Endodermal cell (in vitro differentiated cells): ENCODE results near the gene TBC1D1. TPM values are rescaled to one million over a fixed set of nuclear protein-coding genes. Genes with fewer than 3 reads are reported as not detected.
A peak's percentile ranks its signal among the peaks of the same experiment; 100 is the strongest.

ENCODE experiments used
- DNase-seq: peaks from one replicate; pipeline ENCODE4 v3.0.0-alpha.2; 2017
- H3K27ac ChIP-seq: 2 replicates; pipeline ENCODE4 v1.5.1; 2013; ENCODE audit warnings: mild to moderate bottlenecking, low read depth, low read length, moderate library complexity
- H3K27me3 ChIP-seq: 2 replicates; pipeline ENCODE4 v1.6.1; 2013; ENCODE audit warnings: mild to moderate bottlenecking, low read length, moderate library complexity; ENCODE audit not compliant: insufficient read depth, control insufficient read depth, poor library complexity, severe bottlenecking
- H3K36me3 ChIP-seq: 2 replicates; pipeline ENCODE4 v1.7.0; 2013; ENCODE audit warnings: mild to moderate bottlenecking, low read length, moderate library complexity; ENCODE audit not compliant: control insufficient read depth, insufficient read depth
- H3K4me1 ChIP-seq: one replicate; pipeline ENCODE4 v1.7.0; 2013; ENCODE audit warnings: low read length; ENCODE audit not compliant: control insufficient read depth, insufficient read depth
- H3K4me3 ChIP-seq: 2 replicates; pipeline ENCODE4 v1.5.1; 2013; ENCODE audit warnings: mild to moderate bottlenecking, low read length, moderate library complexity
- H3K9ac ChIP-seq: 2 replicates; pipeline ENCODE4 v1.6.1; 2013; ENCODE audit warnings: mild to moderate bottlenecking, low read length, moderate library complexity; ENCODE audit not compliant: poor library complexity, severe bottlenecking; ENCODE audit errors: extremely low read depth
- H3K9me3 ChIP-seq: 2 replicates; pipeline ENCODE4 v1.6.1; 2013; ENCODE audit warnings: mild to moderate bottlenecking, low read length, moderate library complexity; ENCODE audit not compliant: control insufficient read depth
- H3K27ac Mint-ChIP-seq: 2 replicates; pipeline ENCODE4 v1.8.0; 2020; ENCODE audit warnings: mixed read lengths
- H3K27me3 Mint-ChIP-seq: 2 replicates; pipeline ENCODE4 v1.8.0; 2021; ENCODE audit warnings: mild to moderate bottlenecking, mixed read lengths; ENCODE audit not compliant: insufficient read depth
- H3K36me3 Mint-ChIP-seq: 2 replicates; pipeline ENCODE4 v1.8.0; 2020; ENCODE audit warnings: low read depth, mixed read lengths
- H3K4me1 Mint-ChIP-seq: 2 replicates; pipeline ENCODE4 v1.8.0; 2020; ENCODE audit warnings: mixed read lengths
- H3K4me3 Mint-ChIP-seq: 2 replicates; pipeline ENCODE4 v1.8.0; 2020; ENCODE audit warnings: mild to moderate bottlenecking, moderate library complexity, mixed read lengths
- H3K9me3 Mint-ChIP-seq: 2 replicates; pipeline ENCODE4 v1.8.0; 2020; ENCODE audit warnings: mild to moderate bottlenecking, mixed read lengths
- CTCF ChIP-seq: fragments of 200-600 bp; sonication (generic); conservative IDR thresholded peaks from 2 replicates; pipeline ENCODE4 v1.5.0; 2021; ENCODE audit warnings: antibody characterized with exemption, mild to moderate bottlenecking
- WGBS, 2 experiments: methylation state at CpG; one replicate each; pipeline versions ENCODE4 v1.1.5 to v1.1.7; 2013; ENCODE audit warnings: missing lambda C conversion rate in 2 of 2, mixed read lengths in 1 of 2; ENCODE audit not compliant: insufficient coverage in 1 of 2, insufficient read length in 1 of 2; 5-methylcytosine and 5-hydroxymethylcytosine counted together
- total RNA-seq, 2 donors: library from RNA; stranded (reverse); fragmentation: NEBNext Ultra II Directional in 1 of 2; extraction: Animal tissue kit (Norgen Biotek cat#: 25700) in 1 of 2; gene quantifications; 2 replicates in 1 of 2; 3 replicates in 1 of 2; pipeline ENCODE4 v1.2.1, GENCODE V29; 2021

Gene TBC1D1
- total RNA-seq, 2 donors from 2014 or later: 110 to 122 TPM

DNA sequence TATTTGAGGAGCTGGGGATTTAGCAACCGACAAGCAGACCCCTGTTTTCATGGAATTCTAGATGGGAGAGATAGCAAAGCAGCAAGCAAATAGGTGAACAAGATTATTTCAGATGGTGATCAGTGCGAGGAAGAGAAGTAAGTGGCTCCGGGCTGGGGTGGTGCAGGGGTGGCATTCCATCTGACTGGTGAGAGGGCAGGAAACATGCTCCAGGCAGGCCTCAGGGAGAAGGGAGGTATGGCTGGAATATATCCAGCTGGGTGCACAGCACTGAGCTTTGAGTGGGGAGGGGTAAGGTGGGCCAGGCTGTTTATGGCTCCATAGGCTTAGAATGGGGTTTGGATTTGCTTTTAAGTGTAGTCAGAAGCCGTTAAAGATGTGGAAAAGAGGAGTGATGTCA, 90.5 kb downstream of the TBC1D1 start:
- peaks cover 37% of the 10 kb centered on the region for H3K4me1 Mint-ChIP-seq
- Histone ChIP-seq H3K4me3 (no peak overlapping the region), H3K4me1 (peaks cover 8% of the 10 kb centered on the region), H3K36me3 (peaks cover 3% of the 10 kb centered on the region), H3K27me3 (no peaks in the 10 kb centered on the region), H3K9ac (no peak overlapping the region), H3K9me3 (no peaks in the 10 kb centered on the region), H3K27ac (no peak overlapping the region)
- H3K4me3 Mint-ChIP-seq: peak overlapping the region; percentile 22
- H3K27ac Mint-ChIP-seq: peak overlapping the region; percentile 82
- TF ChIP-seq CTCF: no peak
- no peaks in the 10 kb centered on the region for H3K27me3 Mint-ChIP-seq
- no peaks in the 10 kb centered on the region for H3K9me3 Mint-ChIP-seq
- DNase-seq: peak; percentile 57
- 77 to 78% methylated on average over 4 of the region's 4 CpGs for WGBS, 2 experiments
- no peaks in the 10 kb centered on the region for H3K36me3 Mint-ChIP-seq

GRCh38 chr4:37981844-37982720, 91.2 kb downstream of the TBC1D1 start:
- Mint-ChIP-seq H3K36me3 (no peaks in the 10 kb centered on the region), H3K4me3 (peak overlapping the region; percentile 22), H3K27me3 (no peaks in the 10 kb centered on the region), H3K4me1 (peaks cover 37% of the 10 kb centered on the region), H3K27ac (peak overlapping the region; percentile 82), H3K9me3 (no peaks in the 10 kb centered on the region)
- Histone ChIP-seq H3K9me3 (no peaks in the 10 kb centered on the region), H3K27ac (no peak overlapping the region), H3K9ac (no peak overlapping the region), H3K27me3 (no peaks in the 10 kb centered on the region), H3K36me3 (peaks cover 3% of the 10 kb centered on the region), H3K4me1 (peaks cover 8% of the 10 kb centered on the region), H3K4me3 (no peak overlapping the region)
- DNase-seq: peak; percentile 74
- no peak for TF ChIP-seq CTCF
- WGBS, 2 experiments: 49 to 52% methylated on average over 3 to 6 of the region's 7 CpGs

GRCh38 chr4:37982736-37983135, 91.9 kb downstream of the TBC1D1 start:
- Histone ChIP-seq H3K4me3 (no peak overlapping the region), H3K36me3 (peaks cover 3% of the 10 kb centered on the region), H3K27ac (no peak overlapping the region), H3K9me3 (no peaks in the 10 kb centered on the region), H3K4me1 (peaks cover 8% of the 10 kb centered on the region), H3K9ac (no peak overlapping the region), H3K27me3 (no peaks in the 10 kb centered on the region)
- WGBS, 2 experiments: 87 to 89% methylated on average over 3 to 5 of the region's 5 CpGs
- Mint-ChIP-seq H3K27ac (peak overlapping the region; percentile 82), H3K27me3 (no peaks in the 10 kb centered on the region), H3K4me1 (peaks cover 40% of the 10 kb centered on the region), H3K4me3 (no peak overlapping the region), H3K36me3 (no peaks in the 10 kb centered on the region), H3K9me3 (no peaks in the 10 kb centered on the region)
- TF ChIP-seq CTCF: no peak
- no peak for DNase-seq
